Glutamatergic neuron (in vitro differentiated cells): ENCODE data around the gene C1R. TPM values are rescaled to one million over a fixed set of nuclear protein-coding genes. Genes with fewer than 3 reads are reported as not detected.
"Not testable (repeated sequence)": the region's sequence is repeated elsewhere in the genome, so short reads cannot be mapped to it uniquely, and the experiment has no call there.

Experiments used
- DNase-seq: peaks from one replicate; pipeline ENCODE4 v3.0.0; 2022
- H3K27ac Mint-ChIP-seq: one replicate; pipeline ENCODE4 v1.8.0; 2020; ENCODE audit warnings: mild to moderate bottlenecking, mixed read lengths, inconsistent platforms; ENCODE audit not compliant: unreplicated experiment
- H3K27me3 Mint-ChIP-seq: one replicate; pipeline ENCODE4 v1.8.0; 2020; ENCODE audit warnings: mild to moderate bottlenecking, moderate library complexity, mixed read lengths, inconsistent platforms; ENCODE audit not compliant: unreplicated experiment
- H3K36me3 Mint-ChIP-seq: one replicate; pipeline ENCODE4 v1.8.0; 2020; ENCODE audit warnings: mild to moderate bottlenecking, mixed read lengths, inconsistent platforms; ENCODE audit not compliant: unreplicated experiment
- H3K4me1 Mint-ChIP-seq: one replicate; pipeline ENCODE4 v1.8.0; 2020; ENCODE audit warnings: mild to moderate bottlenecking, low read depth, mixed read lengths, inconsistent platforms; ENCODE audit not compliant: unreplicated experiment
- H3K4me3 Mint-ChIP-seq: one replicate; pipeline ENCODE4 v1.8.0; 2020; ENCODE audit warnings: mild to moderate bottlenecking, mixed read lengths, inconsistent platforms; ENCODE audit not compliant: unreplicated experiment
- H3K9me3 Mint-ChIP-seq: one replicate; pipeline ENCODE4 v1.8.0; 2020; ENCODE audit warnings: mild to moderate bottlenecking, moderate library complexity, mixed read lengths, inconsistent platforms; ENCODE audit not compliant: unreplicated experiment
- CTCF ChIP-seq: fragments of 200-600 bp; sonication (generic); IDR thresholded peaks from one replicate; pipeline ENCODE4 v1.5.0; 2021; ENCODE audit not compliant: partially characterized antibody, unreplicated experiment
- total RNA-seq: library from RNA; stranded (reverse); fragmentation: NEBNext Ultra II Directional; extraction: Animal tissue kit (Norgen Biotek cat#: 25700); gene quantifications from one replicate; pipeline ENCODE4 v1.2.1, GENCODE V29; 2021; ENCODE audit not compliant: unreplicated experiment

Gene C1R
- total RNA-seq, 1 donor from 2014 or later = 1.0 TPM

GRCh38 chr12:7109572-7109920 lies 17.3 kb upstream of the C1R start:
- peaks cover 2% of the 10 kb centered on the region for H3K27me3 Mint-ChIP-seq
- TF ChIP-seq CTCF = no peak
- H3K27ac Mint-ChIP-seq = peak overlapping the region; percentile 92
- H3K9me3 Mint-ChIP-seq = peaks cover 11% of the 10 kb centered on the region
- no peaks in the 10 kb centered on the region for H3K4me1 Mint-ChIP-seq
- H3K4me3 Mint-ChIP-seq = peak overlapping the region; percentile 90
- peaks cover 6% of the 10 kb centered on the region for H3K36me3 Mint-ChIP-seq
- no peak for DNase-seq

- peak; percentile 95 for DNase-seq
- H3K27me3 Mint-ChIP-seq = peaks cover 2% of the 10 kb centered on the region
- H3K4me3 Mint-ChIP-seq = peak within 1 kb of the TSS; percentile 90
- H3K27ac Mint-ChIP-seq = peak within 1 kb of the TSS; percentile 95
- H3K4me1 Mint-ChIP-seq = no peaks in the 10 kb centered on the region
- H3K36me3 Mint-ChIP-seq = peaks cover 6% of the 10 kb centered on the region
- H3K9me3 Mint-ChIP-seq = peaks cover 11% of the 10 kb centered on the region
- TF ChIP-seq CTCF = peak; percentile 89
Observed at GRCh38 chr12:7108796-7109571, 16.7 kb upstream of the C1R start, which contains the start of gene C1RL. Gene C1RL, minus strand, starts transcription at chr12:7109214. Its CDS starts 34 bp downstream, at chr12:7109180.

- peak; percentile 73 for DNase-seq
- Mint-ChIP-seq H3K4me1 (no peaks in the 10 kb centered on the region), H3K9me3 (peaks cover 11% of the 10 kb centered on the region), H3K27me3 (peaks cover 2% of the 10 kb centered on the region), H3K4me3 (peak overlapping the region; percentile 90), H3K36me3 (peaks cover 6% of the 10 kb centered on the region), H3K27ac (peak overlapping the region; percentile 95)
- no peak for TF ChIP-seq CTCF
Observed at GRCh38 chr12:7108003-7108795, 16.0 kb upstream of the C1R start.

GRCh38 chr12:7107636-7108002 lies 15.4 kb upstream of the C1R start:
- Mint-ChIP-seq H3K9me3 (peaks cover 11% of the 10 kb centered on the region), H3K4me1 (no peaks in the 10 kb centered on the region), H3K27me3 (peaks cover 2% of the 10 kb centered on the region), H3K4me3 (peak overlapping the region; percentile 90), H3K27ac (peak overlapping the region; percentile 95), H3K36me3 (peaks cover 6% of the 10 kb centered on the region)
- no peak for DNase-seq
- no peak for TF ChIP-seq CTCF

GRCh38 chr12:7107181-7107580 lies 14.9 kb upstream of the C1R start:
- H3K4me3 Mint-ChIP-seq, DNase-seq, H3K27me3 Mint-ChIP-seq, H3K36me3 Mint-ChIP-seq, H3K4me1 Mint-ChIP-seq, H3K27ac Mint-ChIP-seq: not testable (repeated sequence)
- H3K9me3 Mint-ChIP-seq = peaks cover 11% of the 10 kb centered on the region
